ENCODE data around the gene TAF1. TPM values are rescaled to one million over a fixed set of nuclear protein-coding genes. Genes with fewer than 3 reads are reported as not detected.
"Not testable (repeated sequence)": the region's sequence is repeated elsewhere in the genome, so short reads cannot be mapped to it uniquely, and the experiment has no call there.

TAF1 gene
- total RNA-seq, 1 donor from 2014 or later = 25.3 TPM

DNA sequence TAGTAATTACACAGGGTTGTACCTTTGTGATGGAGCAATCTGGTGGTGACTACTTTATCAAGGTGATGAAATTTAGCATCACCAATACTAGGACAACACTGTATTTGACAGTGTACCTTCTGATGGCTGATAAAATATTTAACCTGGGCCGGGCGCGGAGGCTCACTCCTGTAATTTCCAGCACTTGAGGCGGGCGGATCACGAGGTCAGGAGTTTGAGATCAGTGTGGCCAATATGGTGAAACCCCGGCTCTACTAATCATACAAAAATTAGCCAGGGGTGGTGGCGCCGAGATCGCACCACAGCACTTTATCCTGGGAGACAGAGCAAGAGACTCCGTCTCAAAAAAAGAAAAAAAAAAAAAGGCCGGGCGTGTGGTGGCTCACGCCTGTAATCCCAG is 1.9 kb upstream of the TAF1 start:
- Histone ChIP-seq H3K4me3 (ENCODE audit: low read depth, low read length) (no peak overlapping the region), H3K27me3 (ENCODE audit: control insufficient read depth, insufficient read depth, low read length) (no peaks in the 10 kb centered on the region), H3K36me3 (ENCODE audit: control insufficient read depth, insufficient read depth, low read length) (no peaks in the 10 kb centered on the region)
- DNase-seq (ENCODE audit: low read depth) = no peak
- no peak for FAIRE-seq
- no peak for TF ChIP-seq CTCF (IDR thresholded peaks at IDR 0.05; ENCODE audit: insufficient read depth, low read length, severe bottlenecking)

DNA sequence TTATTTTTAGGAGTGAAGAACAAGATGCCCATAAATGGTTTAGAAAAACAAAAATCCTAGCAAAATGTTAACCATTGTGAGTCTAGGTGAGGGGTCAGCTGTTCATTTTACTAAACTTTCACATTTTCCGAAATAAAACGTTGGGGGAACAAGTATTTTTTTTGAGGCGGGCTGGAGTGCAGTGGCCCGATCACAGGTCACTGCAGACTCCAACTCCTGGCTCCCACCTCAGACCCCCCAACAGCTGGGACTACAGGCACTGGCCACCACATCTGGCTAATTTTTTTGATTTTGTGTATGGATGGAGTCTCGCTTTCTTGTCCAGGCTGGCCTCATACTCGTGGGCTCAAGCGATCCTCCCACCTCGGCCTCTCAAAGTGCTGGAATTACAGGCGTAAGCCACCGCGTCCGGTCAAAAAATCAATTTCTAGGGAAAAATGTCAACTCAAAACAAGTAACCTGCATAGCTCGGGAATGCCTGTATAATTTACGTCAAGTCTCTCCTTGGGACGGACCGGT is 742 bp upstream of the TAF1 start:
- no peak for DNase-seq (ENCODE audit: low read depth)
- no peak for FAIRE-seq
- H3K36me3 ChIP-seq (ENCODE audit: control insufficient read depth, insufficient read depth, low read length) = peaks cover 1% of the 10 kb centered on the region
- H3K27me3 ChIP-seq (ENCODE audit: control insufficient read depth, insufficient read depth, low read length) = no peaks in the 10 kb centered on the region
- no peak for TF ChIP-seq CTCF (IDR thresholded peaks at IDR 0.05; ENCODE audit: insufficient read depth, low read length, severe bottlenecking)
- H3K4me3 ChIP-seq (ENCODE audit: low read depth, low read length) = peak overlapping the region; percentile 57

DNA sequence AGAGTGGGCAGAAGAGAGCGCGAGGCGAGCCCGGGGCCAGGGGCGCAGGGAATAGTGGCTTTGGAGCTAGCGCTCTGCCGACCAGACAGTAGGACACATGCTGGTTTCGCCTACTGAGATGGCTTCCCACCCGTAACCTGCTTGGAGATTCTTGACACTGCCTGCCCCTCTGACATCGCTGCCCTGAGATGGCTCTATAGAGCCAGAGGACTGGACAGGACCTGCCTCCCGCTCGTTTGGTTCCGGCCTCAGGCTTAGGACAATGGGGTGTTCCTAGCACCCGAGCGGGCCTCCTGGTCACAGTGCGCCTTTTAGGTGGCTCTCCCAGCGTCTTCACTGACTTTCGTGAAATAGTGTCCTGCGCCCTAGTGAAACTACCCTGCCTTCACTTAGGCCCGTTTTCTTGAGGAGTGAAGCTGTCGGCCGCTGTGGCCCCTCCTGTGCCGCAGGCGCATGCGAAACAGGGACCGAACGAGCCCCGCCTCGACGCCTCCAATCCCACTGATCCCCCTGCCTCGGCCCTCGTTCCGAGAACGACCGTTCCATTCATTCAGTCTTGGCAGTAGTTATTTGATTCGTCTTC is 608 bp downstream of the TAF1 start:
- FAIRE-seq = no peak
- TF ChIP-seq CTCF (IDR thresholded peaks at IDR 0.05; ENCODE audit: insufficient read depth, low read length, severe bottlenecking) = no peak
- DNase-seq (ENCODE audit: low read depth) = peak; percentile 1

DNA sequence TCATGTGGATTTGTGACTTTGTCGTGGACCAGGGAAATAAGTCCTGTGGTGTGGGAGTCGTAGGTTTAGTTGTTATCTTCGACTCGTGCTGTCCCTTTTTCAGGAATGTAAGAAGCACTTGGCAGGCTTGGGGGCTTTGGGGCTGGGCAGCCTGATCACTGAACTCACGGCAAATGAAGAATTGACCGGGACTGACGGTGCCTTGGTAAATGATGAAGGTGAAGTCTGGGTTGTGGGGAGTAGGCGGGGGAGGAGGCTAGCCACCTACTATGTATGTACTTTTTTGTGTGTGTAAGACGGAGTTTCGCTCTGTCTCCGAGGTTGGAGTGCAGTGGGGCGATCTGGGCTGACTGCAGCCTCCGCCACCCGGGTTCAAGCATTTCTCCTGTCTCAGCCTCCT is 1.2 kb downstream of the TAF1 start:
- H3K36me3 ChIP-seq (ENCODE audit: control insufficient read depth, insufficient read depth, low read length) = peaks cover 2% of the 10 kb centered on the region
- no peaks in the 10 kb centered on the region for H3K27me3 ChIP-seq (ENCODE audit: control insufficient read depth, insufficient read depth, low read length)
- H3K4me3 ChIP-seq (ENCODE audit: low read depth, low read length) = peak overlapping the region; percentile 81
- TF ChIP-seq CTCF (IDR thresholded peaks at IDR 0.05; ENCODE audit: insufficient read depth, low read length, severe bottlenecking) = no peak
- FAIRE-seq (no peak), DNase-seq (ENCODE audit: low read depth) (no peak)

More for the DNA sequence above, 608 bp downstream of the TAF1 start:
- Histone ChIP-seq H3K27me3 (ENCODE audit: control insufficient read depth, insufficient read depth, low read length) (no peaks in the 10 kb centered on the region), H3K36me3 (ENCODE audit: control insufficient read depth, insufficient read depth, low read length) (peaks cover 2% of the 10 kb centered on the region), H3K4me3 (ENCODE audit: low read depth, low read length) (peak overlapping the region; percentile 81)

DNA sequence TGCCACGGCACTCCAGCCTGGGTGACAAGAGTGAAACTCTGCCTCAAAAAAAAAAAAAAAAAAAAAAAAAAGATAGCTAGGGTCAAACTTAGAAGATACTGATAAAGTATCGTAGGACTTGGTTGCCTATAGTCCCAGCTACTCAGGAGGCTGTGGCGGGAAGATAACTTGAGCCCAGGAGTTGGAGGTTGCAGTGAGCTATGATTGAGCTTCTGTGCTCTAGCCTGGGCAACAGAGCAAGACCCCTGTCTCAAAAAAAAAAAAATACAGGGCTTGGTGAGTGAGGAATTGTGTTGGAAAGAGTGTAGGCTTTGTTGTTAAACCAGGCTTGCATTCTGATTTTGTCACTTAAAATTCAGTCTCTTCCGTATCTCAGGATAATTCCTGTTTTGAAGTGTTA is 6.2 kb downstream of the TAF1 start:
- DNase-seq (ENCODE audit: low read depth) (no peak), FAIRE-seq (no peak)
- Histone ChIP-seq H3K36me3 (ENCODE audit: control insufficient read depth, insufficient read depth, low read length) (peaks cover 4% of the 10 kb centered on the region), H3K4me3 (ENCODE audit: low read depth, low read length) (no peak overlapping the region), H3K27me3 (ENCODE audit: control insufficient read depth, insufficient read depth, low read length) (no peaks in the 10 kb centered on the region)
- no peak for TF ChIP-seq CTCF (IDR thresholded peaks at IDR 0.05; ENCODE audit: insufficient read depth, low read length, severe bottlenecking)

DNA sequence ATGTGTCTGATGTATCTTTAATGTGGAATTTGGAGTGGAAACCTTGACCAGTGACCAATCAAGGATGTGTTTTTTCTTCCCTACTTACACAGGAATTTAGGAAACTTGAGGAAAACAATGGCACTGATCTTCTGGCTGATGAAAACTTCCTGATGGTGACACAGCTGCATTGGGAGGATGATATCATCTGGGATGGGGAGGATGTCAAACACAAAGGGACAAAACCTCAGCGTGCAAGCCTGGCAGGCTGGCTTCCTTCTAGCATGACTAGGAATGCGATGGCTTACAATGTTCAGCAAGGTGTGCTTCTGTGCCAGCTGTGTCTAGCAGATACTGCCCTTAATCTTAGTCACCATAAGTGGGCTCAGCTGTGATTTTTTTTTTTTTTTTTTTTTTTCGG is 12.6 kb downstream of the TAF1 start:
- DNase-seq (ENCODE audit: low read depth) (no peak), FAIRE-seq (no peak)
- TF ChIP-seq CTCF (IDR thresholded peaks at IDR 0.05; ENCODE audit: insufficient read depth, low read length, severe bottlenecking) = no peak
- Histone ChIP-seq H3K36me3 (ENCODE audit: control insufficient read depth, insufficient read depth, low read length) (peaks cover 3% of the 10 kb centered on the region), H3K27me3 (ENCODE audit: control insufficient read depth, insufficient read depth, low read length) (no peaks in the 10 kb centered on the region), H3K4me3 (ENCODE audit: low read depth, low read length) (no peak overlapping the region)

- H3K4me3 ChIP-seq (ENCODE audit: low read depth, low read length); H3K27me3 ChIP-seq (ENCODE audit: control insufficient read depth, insufficient read depth, low read length); H3K36me3 ChIP-seq (ENCODE audit: control insufficient read depth, insufficient read depth, low read length); FAIRE-seq; DNase-seq (ENCODE audit: low read depth): not testable (repeated sequence)
These were observed 25.6 kb downstream of the TAF1 start for GRCh38 chrX:71391725-71392124.
